ENCODE results near the gene DPH7. TPM values are rescaled to one million over a fixed set of nuclear protein-coding genes. Genes with fewer than 3 reads are reported as not detected.

DPH7 gene
- total and polyA plus RNA-seq, 2 of the 8 experiments (the other 6 are each of a cell fraction or from before 2014, with no cell fraction given): 44.6 to 45.5 TPM

DNA sequence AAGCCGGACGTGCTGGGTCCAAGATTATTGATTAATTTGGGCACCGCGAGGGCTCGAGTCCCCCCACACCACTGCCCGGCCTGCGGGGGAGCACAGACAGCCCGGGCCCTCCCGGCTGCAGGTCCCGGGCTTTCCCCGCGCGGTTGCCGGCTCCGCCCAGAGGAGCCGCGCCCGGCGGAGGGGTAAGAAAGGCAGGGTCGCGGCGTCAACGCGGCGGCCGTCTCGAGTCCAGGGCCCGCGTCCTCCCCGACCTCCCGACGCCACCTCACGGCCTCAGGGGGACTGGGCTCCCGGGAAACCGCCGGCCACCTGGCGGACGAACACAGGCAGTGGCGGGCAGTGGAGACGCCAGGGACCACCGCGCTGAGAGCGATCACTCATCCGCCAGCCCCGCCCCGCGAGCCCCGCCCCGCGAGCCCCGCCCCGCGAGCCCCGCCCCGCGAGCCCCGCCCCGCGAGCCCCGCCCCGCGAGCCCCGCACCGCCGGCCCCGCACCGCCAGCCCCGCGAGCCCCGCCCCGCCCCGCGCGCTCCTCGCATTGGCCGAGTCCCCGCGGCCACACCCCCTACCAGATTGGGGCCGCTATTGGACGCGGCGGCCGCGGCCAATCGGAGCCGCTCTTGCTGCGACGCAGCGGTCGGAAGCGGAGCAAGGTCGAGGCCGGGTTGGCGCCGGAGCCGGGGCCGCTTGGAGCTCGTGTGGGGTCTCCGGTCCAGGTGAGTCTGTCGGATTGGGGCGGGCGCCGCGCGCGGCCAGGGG is 27.3 kb downstream of the DPH7 start, which contains the start of gene MRPL41 (continued):
- no peak for TF ChIP-seq CHD7 (IDR thresholded peaks at IDR 0.05; ENCODE audit: insufficient replicate concordance, low read length)
